GM15510 (cell line): ENCODE measurements around the gene RARB.

Source experiments
- POLR2A ChIP-seq: IDR thresholded peaks from 3 replicates; pipeline ENCODE4 v1.6.1; 2011; ENCODE audit warnings: borderline replicate concordance; ENCODE audit not compliant: insufficient read length; ENCODE audit errors: extremely low read depth

RARB gene

DNA sequence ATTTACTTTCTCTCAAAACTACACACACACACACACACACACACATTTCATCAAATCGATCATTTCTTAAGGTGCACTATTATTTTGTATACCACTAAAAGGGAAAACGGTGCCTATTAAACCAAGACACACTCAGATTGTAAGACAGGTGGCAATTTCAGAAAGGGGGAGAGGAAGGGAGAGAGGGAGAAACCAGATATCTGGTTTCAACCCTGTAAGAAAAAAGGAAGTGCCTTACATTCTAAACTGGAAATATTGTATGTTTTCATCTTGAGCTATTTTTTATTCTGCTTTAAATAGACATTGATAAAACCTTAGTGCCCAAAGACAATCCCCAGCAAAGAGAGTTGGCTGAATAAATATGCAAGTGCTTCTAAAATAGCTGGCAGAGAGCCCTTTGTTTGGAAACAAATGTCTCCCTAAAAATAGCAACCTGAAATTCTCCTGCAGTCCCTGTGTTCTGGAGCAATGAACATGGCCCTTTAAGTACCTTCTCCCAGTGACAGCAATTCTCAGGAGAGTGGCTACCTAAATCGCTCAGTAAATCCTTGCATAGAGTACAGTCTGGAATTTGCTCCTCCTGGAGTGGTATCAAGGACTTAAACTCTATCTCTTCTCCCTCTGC, 85.7 kb downstream of the RARB start:
- TF ChIP-seq POLR2A: no peak

GRCh38 chr3:25515171-25515570, 87.1 kb downstream of the RARB start:
- no peak for TF ChIP-seq POLR2A

DNA sequence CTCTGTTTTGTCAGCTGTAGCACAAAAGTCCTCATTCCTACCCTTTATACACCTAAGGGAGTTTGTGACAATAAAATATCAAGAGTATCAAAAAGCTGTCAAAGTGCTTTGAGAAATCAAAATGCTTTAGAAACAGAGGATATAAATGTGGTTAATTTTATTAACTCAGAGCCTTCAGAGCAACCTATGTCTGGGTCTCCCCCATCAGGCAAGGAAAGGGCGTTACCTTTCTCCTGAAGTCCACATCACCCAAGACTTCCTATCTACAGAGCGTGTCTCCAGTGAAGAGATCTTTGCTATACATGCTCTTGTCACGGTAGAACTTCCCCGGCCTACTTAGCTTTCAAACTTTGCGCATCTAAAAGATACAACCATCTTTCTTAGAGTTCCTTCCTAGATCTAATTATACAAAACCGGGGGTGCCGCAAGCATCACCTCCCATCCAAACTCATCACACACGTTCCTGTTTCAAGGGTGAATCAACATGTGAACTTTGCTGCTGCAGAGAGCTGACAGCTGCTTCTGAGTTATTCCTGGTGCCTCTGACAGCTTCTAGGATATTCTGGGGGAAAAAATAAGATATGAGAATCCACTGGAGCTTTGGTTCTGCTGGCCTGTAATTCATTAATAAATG, 93.0 kb downstream of the RARB start:
- no peak for TF ChIP-seq POLR2A

DNA sequence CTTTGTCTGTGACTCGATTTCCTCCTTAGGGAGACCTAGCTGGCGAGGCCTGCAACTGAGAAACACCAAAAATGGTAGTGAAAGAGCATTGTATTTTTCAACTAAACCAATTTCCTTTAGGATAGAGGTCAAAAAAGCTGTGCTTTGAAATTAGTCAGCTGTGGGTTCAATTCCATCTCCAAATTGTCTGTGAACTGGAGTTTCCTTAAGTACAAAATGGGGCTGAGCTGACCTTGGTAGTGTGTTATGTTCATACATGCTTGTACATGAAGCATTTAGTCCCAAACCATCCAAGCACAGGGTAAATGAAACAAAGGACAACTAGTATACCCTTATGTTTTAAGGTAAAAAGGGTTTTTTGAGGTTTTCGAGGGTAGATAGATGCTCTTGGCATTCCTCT, 99.3 kb downstream of the RARB start:
- no peak for TF ChIP-seq POLR2A

GRCh38 chr3:25527801-25528200, 99.7 kb downstream of the RARB start:
- TF ChIP-seq POLR2A: no peak

DNA sequence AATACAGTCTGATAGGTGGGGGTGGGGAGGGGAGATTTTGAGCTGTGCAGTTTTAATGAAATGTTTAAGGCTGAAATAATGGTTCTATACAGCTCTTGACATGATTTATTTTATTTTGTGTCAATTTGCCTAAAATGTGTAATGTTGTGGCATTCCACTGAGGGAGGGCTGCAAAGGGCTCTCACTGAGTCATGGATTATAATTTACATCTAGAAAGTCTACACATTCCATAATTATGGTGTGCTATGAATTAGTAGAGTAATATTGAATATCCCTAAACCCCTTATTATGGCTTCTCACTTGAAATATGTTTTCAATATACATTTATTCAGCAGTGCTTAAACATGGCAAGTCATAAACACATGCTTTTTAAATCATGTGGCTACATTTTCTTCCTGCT, 103.9 kb downstream of the RARB start:
- TF ChIP-seq POLR2A: no peak

GRCh38 chr3:25532431-25533162, 104.5 kb downstream of the RARB start:
- TF ChIP-seq POLR2A: no peak

DNA sequence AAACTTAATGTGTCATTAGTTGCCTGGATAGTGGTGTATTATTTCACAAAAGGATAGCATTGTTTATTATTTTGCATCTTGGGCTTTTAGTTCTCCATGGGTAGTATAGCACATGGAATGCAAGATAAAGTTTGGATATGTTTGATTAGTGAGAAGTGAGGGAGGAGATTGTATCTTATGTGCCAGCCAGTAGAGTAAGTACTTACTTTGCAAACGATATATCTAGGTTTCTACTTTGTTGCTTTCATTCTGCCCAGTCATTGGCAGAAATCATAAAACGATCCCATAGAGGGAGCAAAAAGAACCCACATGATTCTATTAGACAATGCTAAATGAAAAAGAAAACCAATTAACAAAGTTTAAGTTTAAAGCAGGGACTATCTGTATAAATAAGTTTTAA, 105.3 kb downstream of the RARB start:
- TF ChIP-seq POLR2A: no peak

GRCh38 chr3:25534007-25534406, 105.9 kb downstream of the RARB start:
- TF ChIP-seq POLR2A: no peak

DNA sequence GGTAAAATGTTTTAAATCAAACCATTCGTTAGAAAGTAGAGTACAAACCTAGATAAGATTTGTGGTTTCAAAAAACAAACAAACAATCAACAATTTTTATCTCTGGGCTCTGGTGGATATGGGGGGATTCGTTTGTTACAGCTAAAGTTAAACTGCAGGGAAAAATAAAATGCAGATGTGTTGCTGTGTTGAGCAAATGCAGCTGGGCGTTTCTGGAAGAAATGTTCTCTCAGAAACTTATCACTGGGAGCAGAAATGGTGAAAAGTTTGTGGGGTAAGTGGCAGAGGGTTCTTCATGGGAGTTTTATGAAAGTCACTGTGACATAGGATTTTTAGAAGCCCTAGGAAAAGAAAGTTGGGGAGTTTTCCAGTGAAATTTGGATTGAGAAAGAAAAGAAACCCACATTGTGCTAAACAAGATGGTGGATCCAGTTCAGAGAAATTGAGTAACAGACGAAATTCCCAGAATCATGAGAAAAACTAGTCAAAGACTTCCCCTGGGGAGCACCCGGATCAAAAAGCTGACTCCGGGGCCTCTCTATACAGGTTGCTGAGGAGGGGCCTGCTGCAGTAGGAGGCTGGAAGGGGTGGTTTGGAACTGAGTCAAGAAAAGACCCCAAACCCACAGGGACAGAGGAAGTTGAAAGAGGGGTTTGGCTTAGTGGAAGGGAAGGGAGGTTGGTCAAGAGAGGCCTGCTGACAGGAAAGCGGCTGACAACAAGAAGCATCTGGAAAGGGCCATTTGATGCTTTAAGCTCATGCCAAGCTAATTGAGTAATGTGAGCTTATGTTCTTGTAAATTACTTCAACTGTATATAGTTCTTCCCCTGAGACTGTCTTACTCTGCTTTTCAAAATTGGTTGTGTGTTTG, 108.7 kb downstream of the RARB start:
- no peak for TF ChIP-seq POLR2A

GRCh38 chr3:25537516-25537915, 109.5 kb downstream of the RARB start:
- no peak for TF ChIP-seq POLR2A

DNA sequence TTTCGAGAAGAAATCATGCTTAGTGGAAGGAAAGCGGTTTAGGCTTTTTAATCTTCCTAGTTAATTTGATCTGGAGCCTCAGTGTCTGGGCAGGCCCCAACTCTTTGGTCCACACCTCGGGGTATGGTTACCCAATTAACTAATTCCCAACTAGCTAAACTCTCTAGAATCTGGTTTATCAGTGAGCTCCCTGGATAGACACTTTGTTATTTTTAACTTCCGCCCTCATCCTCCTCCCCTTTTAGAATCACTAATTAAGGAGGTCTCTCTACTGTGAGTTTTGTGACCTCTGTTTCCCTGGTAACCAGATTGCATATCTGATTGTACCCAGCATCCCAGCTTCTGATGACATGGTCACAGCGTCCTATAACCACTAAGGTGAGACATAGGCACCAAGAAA, 112.2 kb downstream of the RARB start:
- TF ChIP-seq POLR2A: no peak

GRCh38 chr3:25542492-25543039, 114.5 kb downstream of the RARB start:
- no peak for TF ChIP-seq POLR2A

GRCh38 chr3:25547103-25547502, 119.0 kb downstream of the RARB start:
- no peak for TF ChIP-seq POLR2A
